Adrenal gland (tissue), 5 donors: ENCODE results near the gene SRMS.

ENCODE experiments used
- POLR2A ChIP-seq, 2 donors: fragments of 450-650 bp; IDR thresholded peaks; one replicate each; pipeline ENCODE4 v1.6.1; 2017; ENCODE audit warnings: antibody characterized with exemption in 2 of 2, mild to moderate bottlenecking in 2 of 2, moderate library complexity in 1 of 2
- TF ChIP-seq, protein P1 (sequence below), 6 experiments: fragments of 450-650 bp in 4 of 6; fragments of 200-600 bp in 2 of 6; sonication (generic) in 1 of 6; IDR thresholded peaks; 1 replicate in 5 of 6; 2 replicates in 1 of 6; pipeline versions ENCODE4 v1.5.1 to v1.8.0; 2016 to 2021; ENCODE audit warnings: antibody characterized with exemption in 6 of 6, mild to moderate bottlenecking in 2 of 6, moderate library complexity in 1 of 6
- donor health status: DM: no; HTN: no; CAD: no.

DNA sequence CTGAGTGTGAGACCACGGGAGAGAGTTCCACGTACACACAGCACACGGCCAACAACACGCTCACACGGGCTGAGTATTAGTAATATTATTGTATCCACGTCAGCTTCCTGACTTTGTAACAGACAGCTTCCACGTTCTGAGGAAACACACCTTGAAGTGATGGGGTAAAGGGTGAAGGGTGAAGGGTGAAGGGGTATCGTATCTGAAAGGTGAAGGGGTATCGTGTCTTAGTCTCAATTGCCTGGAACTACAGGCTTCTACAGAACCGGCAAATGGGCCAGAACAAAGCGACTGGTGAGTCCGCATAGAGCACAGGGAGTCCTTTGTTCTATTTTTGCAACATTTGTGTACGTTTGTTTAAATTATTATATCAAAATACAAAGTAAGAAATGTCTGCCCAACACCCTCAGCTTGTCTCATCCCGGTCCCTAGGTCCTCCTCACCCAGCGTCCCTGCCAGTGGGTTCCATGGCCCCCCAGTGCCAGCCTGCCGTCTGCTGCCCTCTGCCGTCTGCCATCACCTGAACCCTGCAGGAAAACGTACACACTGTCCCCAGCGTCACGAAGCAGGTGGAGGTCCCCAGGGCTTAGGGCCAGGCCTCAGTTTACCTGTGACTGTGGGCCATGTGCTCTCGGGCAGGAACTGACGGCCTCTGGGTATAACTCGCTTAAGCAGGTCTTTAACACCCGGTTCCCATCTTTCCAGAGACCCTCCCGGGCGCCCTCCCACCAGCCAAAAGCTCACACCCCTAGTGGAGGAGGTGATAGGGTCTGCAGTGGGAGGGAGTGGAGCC lies 30.9 kb upstream of the SRMS start:
- TF ChIP-seq, protein P1, sequence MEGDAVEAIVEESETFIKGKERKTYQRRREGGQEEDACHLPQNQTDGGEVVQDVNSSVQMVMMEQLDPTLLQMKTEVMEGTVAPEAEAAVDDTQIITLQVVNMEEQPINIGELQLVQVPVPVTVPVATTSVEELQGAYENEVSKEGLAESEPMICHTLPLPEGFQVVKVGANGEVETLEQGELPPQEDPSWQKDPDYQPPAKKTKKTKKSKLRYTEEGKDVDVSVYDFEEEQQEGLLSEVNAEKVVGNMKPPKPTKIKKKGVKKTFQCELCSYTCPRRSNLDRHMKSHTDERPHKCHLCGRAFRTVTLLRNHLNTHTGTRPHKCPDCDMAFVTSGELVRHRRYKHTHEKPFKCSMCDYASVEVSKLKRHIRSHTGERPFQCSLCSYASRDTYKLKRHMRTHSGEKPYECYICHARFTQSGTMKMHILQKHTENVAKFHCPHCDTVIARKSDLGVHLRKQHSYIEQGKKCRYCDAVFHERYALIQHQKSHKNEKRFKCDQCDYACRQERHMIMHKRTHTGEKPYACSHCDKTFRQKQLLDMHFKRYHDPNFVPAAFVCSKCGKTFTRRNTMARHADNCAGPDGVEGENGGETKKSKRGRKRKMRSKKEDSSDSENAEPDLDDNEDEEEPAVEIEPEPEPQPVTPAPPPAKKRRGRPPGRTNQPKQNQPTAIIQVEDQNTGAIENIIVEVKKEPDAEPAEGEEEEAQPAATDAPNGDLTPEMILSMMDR (IDR thresholded peaks at IDR 0.05), result no peak
- TF ChIP-seq POLR2A (IDR thresholded peaks at IDR 0.05), result no peak
